NB4 (cell line): Measurements from ENCODE around the gene GAPT.
"Not testable (repeated sequence)": the region's sequence is repeated elsewhere in the genome, so short reads cannot be mapped to it uniquely, and the experiment has no call there.

ENCODE experiments used
- DNase-seq: peaks from one replicate; pipeline ENCODE4 v3.0.0; 2010; ENCODE audit warnings: low read depth
- H3K4me3 ChIP-seq: one replicate; pipeline ENCODE4 v1.5.1; 2011; ENCODE audit warnings: mild to moderate bottlenecking, low read depth, low read length, moderate library complexity
- CTCF ChIP-seq: IDR thresholded peaks from one replicate; pipeline ENCODE4 v1.5.1; 2012; ENCODE audit warnings: low read depth, low read length
- MAX ChIP-seq: IDR thresholded peaks from 2 replicates; pipeline ENCODE4 v1.6.1; 2011; ENCODE audit warnings: low read depth, low read length
- MYC ChIP-seq: IDR thresholded peaks from 2 replicates; pipeline ENCODE4 v1.6.1; 2011; ENCODE audit warnings: low read depth, low read length
- POLR2A ChIP-seq: IDR thresholded peaks from 2 replicates; pipeline ENCODE4 v1.6.1; 2011; ENCODE audit warnings: mild to moderate bottlenecking; ENCODE audit not compliant: insufficient read length; ENCODE audit errors: extremely low read depth

Gene GAPT

GRCh38 chr5:58523956-58524355 is 32.7 kb downstream of the GAPT start:
- H3K4me3 ChIP-seq = no peak overlapping the region
- TF ChIP-seq CTCF (no peak), MAX (no peak)
- no peak for DNase-seq

- DNase-seq = no peak
- TF ChIP-seq MYC (no peak), MAX (no peak), CTCF (no peak), POLR2A (no peak)
- no peak overlapping the region for H3K4me3 ChIP-seq
Observed at GRCh38 chr5:58524571-58524970, 33.3 kb downstream of the GAPT start.

GRCh38 chr5:58530942-58531490 is 39.8 kb downstream of the GAPT start:
- no peak overlapping the region for H3K4me3 ChIP-seq
- no peak for DNase-seq

GRCh38 chr5:58541935-58542334 is 50.7 kb downstream of the GAPT start:
- DNase-seq, H3K4me3 ChIP-seq: not testable (repeated sequence)

More at GRCh38 chr5:58530942-58531490, 39.8 kb downstream of the GAPT start:
- TF ChIP-seq POLR2A (no peak), MYC (no peak), CTCF (no peak), MAX (no peak)

- H3K4me3 ChIP-seq = no peak overlapping the region
- DNase-seq = no peak
- no peak for TF ChIP-seq MAX
- TF ChIP-seq CTCF = no peak
- TF ChIP-seq POLR2A = no peak
- TF ChIP-seq MYC = no peak
Observed at GRCh38 chr5:58542709-58543108, 51.5 kb downstream of the GAPT start.

- TF ChIP-seq POLR2A = no peak
- no peak for TF ChIP-seq MYC
- TF ChIP-seq CTCF = no peak
- TF ChIP-seq MAX = no peak
- H3K4me3 ChIP-seq = peak overlapping the region; percentile 6
- peak; percentile 59 for DNase-seq
Observed at GRCh38 chr5:58543723-58544122, 52.5 kb downstream of the GAPT start.
